ENCODE measurements around the gene TMEM237.

DNA sequence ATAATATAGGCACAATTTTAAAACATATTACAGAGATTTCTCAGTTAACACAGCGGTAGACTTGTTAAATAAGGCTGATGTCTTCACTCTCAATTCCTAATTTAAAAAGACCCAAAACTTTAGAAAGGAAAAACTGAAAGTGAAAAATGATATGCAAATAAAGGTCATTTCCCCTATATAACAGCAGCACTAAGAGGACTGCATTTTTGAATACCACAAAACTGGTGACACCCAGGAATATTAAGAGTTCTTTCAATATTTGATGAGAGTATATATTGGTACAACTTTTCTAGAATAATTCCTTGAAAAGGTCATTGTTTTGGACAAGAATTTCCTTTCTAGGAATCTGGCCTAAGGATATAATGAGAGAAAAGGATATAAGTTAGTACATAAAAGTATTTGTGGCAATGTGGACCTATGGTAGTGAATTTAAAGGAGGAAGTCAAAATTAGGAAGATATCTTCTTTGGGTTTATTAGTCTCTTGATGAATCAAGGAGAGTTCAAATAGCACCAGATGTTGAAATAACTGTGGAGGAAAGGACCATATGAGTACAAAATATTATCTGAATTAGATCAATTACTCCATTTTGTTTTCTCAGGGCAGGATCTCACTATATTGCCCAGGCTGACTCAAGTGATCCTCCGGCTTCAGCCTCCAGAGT is 70.3 kb downstream of the TMEM237 start:
- TF ChIP-seq, protein P1, sequence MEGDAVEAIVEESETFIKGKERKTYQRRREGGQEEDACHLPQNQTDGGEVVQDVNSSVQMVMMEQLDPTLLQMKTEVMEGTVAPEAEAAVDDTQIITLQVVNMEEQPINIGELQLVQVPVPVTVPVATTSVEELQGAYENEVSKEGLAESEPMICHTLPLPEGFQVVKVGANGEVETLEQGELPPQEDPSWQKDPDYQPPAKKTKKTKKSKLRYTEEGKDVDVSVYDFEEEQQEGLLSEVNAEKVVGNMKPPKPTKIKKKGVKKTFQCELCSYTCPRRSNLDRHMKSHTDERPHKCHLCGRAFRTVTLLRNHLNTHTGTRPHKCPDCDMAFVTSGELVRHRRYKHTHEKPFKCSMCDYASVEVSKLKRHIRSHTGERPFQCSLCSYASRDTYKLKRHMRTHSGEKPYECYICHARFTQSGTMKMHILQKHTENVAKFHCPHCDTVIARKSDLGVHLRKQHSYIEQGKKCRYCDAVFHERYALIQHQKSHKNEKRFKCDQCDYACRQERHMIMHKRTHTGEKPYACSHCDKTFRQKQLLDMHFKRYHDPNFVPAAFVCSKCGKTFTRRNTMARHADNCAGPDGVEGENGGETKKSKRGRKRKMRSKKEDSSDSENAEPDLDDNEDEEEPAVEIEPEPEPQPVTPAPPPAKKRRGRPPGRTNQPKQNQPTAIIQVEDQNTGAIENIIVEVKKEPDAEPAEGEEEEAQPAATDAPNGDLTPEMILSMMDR (IDR thresholded peaks at IDR 0.05): no peak
- TF ChIP-seq POLR2A (IDR thresholded peaks at IDR 0.05) (no peak), EP300 (IDR thresholded peaks at IDR 0.05) (no peak)
